T-helper 22 cell (primary cell): ENCODE data around the gene MGLL.

ENCODE experiments used
- DNase-seq: peaks from one replicate; pipeline ENCODE4 v3.0.0-alpha.2; 2020; ENCODE audit warnings: low read depth

The MGLL gene

GRCh38 chr3:127822041-127822681 lies at the start of gene MGLL:
MGLL (minus strand) TSS chr3:127822515; CDS start chr3:127822318, 197 bp downstream.
- DNase-seq = no peak

GRCh38 chr3:127870156-127870555 lies 47.8 kb upstream of the MGLL start:
- no peak for DNase-seq

- DNase-seq = no peak
Observed at GRCh38 chr3:127867986-127868385, 45.7 kb upstream of the MGLL start.

- no peak for DNase-seq
Observed at GRCh38 chr3:127867412-127867811, 45.1 kb upstream of the MGLL start.

GRCh38 chr3:127865941-127866340 lies 43.6 kb upstream of the MGLL start:
- DNase-seq = no peak

- DNase-seq = no peak
Observed at GRCh38 chr3:127860211-127860696, 37.9 kb upstream of the MGLL start.

GRCh38 chr3:127859730-127860129 lies 37.4 kb upstream of the MGLL start:
- DNase-seq = no peak

- DNase-seq = no peak
Observed at GRCh38 chr3:127858937-127859336, 36.6 kb upstream of the MGLL start.

DNA sequence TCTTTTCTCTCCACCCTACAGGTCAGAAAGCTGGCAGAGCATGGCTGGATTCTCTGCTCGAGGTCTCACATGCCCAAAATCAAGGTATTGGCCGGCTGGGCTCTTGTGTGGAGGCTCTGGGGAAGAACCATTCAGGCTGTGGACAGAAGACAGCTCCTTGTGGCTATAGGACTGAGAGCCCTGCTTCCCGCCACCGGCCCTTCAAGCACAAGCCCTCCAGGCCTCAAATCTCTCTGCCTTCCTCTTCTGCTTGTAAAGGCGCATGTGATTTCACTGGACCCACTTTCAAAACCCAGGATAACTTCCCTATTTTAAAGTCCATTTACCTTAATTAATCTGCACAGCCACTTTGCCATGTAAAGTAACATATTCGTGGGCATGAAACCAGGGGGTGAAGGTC lies 36.2 kb upstream of the MGLL start:
- DNase-seq = no peak

DNA sequence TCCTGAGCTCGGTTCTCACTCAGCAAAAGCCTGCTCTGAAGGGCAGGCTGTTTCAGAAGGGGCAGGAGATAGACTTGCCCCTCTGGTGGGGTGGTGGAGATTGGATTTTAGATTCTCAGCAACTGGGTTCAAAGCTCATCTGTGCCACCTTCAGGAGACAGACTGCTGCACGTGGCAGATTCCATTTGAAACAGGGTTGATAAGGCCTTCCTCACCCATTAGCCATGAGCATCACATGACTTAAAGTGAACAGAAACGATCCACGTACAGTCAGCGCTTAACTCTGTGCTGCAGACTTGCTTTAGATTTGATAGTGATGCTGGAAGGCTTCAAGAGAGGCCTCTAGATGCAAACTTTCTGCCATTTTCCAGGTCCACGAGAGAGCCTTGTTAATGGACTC lies 35.0 kb upstream of the MGLL start:
- no peak for DNase-seq

- no peak for DNase-seq
Observed at GRCh38 chr3:127856801-127857200, 34.5 kb upstream of the MGLL start.

DNA sequence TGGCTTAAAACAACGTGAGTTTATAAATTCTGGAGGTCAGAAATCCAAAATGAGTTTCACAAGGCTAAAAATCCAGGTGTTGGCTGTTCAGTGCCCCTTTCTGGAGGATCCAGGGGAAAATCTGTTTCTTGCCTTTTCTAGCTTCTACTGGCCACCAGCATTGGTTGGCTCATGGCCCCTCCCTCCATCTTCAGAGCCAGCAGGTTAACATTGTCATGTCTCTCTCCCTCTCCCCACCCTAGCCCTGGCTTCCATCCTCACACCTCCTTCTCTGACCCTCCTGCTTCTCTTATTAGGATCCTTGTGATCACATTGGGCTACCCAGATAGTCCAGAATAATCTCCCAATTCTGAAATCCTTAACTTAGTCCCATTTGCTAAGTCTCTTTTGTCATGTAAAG lies 32.9 kb upstream of the MGLL start:
- DNase-seq = no peak

DNA sequence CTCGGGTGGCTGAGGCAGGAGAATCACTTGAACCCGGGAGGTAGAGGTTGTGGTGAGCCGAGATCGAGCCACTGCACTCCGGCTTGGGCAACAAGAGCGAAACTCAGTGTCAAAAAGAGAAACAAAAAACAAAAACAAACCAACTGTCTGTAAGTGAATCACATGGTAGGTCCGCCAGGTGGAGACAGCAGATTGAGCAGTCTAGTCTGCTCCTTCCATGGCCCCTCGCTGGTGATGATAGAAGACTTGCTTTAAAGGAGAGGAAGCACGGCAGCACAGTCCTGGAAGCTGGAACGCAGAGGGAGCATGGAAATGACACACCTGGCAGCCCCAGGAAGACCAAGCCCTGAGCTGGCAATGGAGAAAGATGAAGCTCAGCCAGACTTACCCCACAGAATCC lies 31.4 kb upstream of the MGLL start:
- DNase-seq = no peak

DNA sequence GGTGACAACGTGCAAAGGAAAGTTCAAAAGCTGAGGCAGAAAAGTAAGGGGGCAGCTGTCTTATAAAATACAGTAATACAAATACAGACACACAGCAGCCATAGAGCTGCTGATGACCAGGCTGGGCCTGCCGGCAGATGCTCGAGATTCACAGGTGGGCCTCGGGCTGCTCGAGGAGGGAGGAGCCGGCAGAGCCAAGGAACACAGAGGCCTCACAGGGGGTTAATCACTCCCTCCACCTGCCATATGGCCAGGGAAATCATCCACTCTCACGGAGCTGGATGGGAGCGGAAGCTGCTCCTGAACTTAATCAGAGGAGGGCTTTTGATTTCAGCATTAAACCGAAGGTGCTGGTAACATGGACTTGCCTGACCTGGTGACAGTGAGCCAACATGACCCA lies 29.6 kb upstream of the MGLL start:
- DNase-seq = no peak

GRCh38 chr3:127849368-127849767 lies 27.1 kb upstream of the MGLL start:
- DNase-seq = no peak

GRCh38 chr3:127848131-127849129 lies 26.1 kb upstream of the MGLL start:
- no peak for DNase-seq

- no peak for DNase-seq
Observed at GRCh38 chr3:127847236-127847720, 25.0 kb upstream of the MGLL start.

DNA sequence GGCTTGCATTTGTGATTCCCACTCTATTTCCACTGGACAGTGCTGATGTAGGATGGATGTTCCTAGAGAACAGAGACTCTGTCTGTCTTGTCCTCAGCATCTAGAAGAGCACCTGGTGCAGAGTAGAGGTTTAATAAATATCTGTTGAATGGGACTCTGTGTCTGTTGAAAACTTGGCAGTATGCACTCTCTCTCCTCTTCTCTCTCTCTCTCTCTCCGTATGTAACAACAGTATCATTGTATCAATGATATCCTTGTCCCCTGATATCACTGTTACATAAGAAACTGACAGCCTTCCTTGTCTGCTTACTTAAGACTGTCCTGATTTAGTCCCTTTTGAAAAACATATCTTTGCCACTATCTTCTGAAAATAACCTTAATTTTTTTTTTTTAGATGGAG lies 24.3 kb upstream of the MGLL start:
- DNase-seq = no peak

DNA sequence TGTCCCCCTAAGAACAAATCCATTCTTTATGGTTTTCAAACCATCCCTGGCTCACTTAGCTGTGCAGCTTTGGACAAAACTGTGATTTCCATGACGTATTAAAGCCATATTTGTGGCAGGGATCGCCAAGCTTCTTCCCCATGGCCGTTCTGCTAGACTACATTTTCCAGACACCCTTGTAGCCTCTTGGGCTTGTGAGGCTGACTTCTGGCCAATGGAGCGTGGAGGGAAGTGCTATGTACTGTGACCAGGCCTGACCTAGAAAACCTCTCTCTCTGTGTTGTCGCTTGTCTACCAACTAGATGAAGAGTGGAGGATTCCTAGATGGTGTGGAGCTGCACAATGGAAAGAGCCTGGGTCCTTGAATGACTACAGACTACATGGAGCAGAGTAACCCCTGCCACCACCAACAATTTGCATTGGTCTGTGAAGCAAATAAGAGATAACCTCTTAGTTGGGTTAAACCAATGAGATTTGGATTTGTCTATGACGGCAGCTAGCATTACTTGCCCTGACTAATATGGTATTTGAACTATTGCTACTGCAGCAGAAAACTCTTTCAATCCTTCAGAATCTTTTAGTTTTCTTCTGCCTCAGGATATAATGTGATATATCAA lies 22.1 kb upstream of the MGLL start:
- no peak for DNase-seq

DNA sequence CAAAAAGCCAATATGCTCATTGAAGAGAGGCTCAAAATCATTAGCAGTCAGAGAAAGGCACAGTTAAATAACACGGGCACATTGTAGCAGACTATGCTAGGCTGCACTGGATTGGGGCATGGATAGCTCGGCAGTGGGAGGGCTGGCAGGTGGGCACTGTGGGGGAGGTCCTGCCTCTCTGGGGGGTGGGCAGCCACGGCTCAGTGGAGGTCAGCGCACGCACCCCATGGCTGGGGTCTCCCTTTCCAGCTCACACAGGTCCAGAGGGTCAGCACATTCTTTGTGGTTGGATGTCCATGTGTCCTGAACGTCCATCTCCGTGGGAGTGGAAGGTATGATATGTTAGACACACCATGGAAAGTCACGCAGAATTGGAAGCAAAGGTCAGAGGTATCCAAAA lies 18.4 kb upstream of the MGLL start:
- no peak for DNase-seq

DNA sequence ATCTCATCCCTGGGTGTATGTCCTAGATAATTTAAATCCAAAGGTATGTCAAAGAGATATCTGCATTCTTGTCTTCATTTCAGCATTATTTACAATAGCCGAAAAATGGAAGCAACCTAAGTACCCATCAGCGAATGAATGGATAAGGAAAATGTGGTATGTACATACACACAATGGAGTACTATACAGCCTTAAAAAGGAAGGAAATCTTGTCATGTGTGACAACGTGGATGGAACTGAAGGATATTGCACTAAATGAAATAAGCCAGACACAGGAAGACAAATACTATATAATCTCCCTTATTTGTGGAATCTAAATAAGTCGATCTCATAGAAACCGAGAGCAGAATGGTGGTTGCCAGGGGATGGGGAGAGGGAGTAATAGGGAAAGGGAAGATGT lies 16.8 kb upstream of the MGLL start:
- no peak for DNase-seq

DNA sequence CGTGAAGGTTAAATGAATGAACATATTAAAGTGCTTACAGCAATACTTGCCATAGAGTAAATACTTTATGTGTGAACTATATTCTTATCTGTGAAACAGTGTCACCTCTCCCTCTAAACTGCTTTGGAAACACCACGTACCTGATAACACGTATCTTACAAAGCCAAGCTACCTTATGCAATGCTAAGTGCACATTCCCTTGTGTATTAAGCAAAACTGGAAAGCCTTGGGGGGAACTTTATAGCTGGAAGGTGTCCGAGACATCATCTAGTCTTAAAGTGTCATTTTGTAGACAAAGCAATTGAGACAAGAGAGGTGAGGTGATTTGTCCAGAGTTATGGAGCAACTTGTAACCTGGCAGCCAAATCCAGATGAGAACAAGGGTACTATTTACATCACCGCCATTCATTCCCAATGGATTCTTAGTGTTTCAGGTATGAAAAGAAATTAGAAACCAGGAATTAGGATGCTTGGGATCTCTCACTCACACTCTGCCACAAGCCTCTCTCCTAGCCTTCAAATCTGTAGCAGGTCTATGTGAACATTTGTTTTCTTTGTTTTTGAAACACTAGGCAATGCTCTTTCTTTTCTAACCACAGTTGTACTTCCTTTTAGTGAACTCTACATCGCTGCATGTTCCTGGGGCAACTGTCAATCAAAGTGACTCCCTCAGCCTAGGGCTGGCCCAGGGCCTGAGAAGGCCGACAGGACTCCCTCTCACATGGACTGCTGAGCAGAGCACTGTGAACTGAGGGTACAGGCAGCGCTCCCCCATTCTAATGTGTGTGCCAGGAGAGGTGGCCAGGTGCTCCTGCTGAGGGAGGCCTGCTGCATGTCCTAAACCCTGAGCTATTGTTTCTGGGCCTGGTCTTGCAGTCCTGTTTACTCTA lies 13.9 kb upstream of the MGLL start:
- DNase-seq = no peak
